ENCODE data around the gene PTPRN2. TPM values are rescaled to one million over a fixed set of nuclear protein-coding genes. Genes with fewer than 3 reads are reported as not detected.

PTPRN2 gene
- total and polyA plus RNA-seq, 2 of the 8 experiments (the other 6 are each of a cell fraction or from before 2014, with no cell fraction given) = 2.6 to 4.5 TPM

DNA sequence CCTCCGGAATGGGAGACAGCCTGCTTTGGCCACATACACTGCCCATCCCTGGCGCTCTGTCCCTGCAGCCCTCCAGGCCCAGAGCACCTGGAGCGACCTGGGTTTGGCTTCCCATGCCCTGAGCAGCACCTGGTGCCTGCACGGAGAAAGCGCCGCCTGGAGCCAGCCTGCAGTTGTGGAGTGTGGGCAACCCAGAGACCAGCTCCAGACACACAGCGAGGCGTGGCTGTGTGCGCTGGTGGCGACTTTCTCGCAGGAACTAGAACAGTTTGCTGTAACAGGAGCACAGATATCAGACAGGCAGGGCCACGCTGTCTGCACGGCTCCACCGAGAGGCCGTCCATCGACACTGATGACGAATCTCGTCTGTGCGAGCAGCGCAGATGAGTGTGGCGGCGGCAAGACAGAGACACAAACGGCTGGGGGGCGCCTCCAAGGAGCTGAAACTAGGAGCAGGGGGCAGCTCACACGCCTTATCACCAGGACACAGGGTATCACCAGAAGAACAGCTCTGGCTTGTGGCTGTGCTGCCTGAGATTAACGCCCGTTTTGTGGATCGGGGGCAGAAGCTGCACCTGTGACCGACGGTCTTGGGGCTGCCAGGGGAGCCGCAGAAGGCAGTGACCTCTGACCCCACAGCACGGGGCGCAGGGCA lies 975.5 kb downstream of the PTPRN2 start:
- no peaks in the 10 kb centered on the region for H3K79me2 ChIP-seq (ENCODE audit: control insufficient read depth in 1 of 2, insufficient read depth in 2 of 2, low read length in 2 of 2)
- no peak for DNase-seq (ENCODE audit: low read depth in 1 of 2, low spot score in 2 of 2)
- no peak overlapping the region for H3K14ac ChIP-seq (ENCODE audit: insufficient read length)
- no peaks in the 10 kb centered on the region for H3K36me3 ChIP-seq (ENCODE audit: control insufficient read depth in 2 of 4, insufficient read depth in 4 of 4, low read length in 3 of 4)
- H3K27ac ChIP-seq (ENCODE audit: low read depth, low read length) = no peak overlapping the region
- H3K9me3 ChIP-seq (ENCODE audit: insufficient read depth in 2 of 2, low read depth in 1 of 2, low read length in 1 of 2) = no peaks in the 10 kb centered on the region
- no peaks in the 10 kb centered on the region for H4K20me1 ChIP-seq (replicated peaks in 1 of 2; ENCODE audit: control insufficient read depth in 1 of 2, insufficient read depth in 2 of 2, low read length in 2 of 2)
- no peak overlapping the region for H4K91ac ChIP-seq (replicated peaks; ENCODE audit: insufficient read length, low read length)
- no peak overlapping the region for H2BK20ac ChIP-seq (ENCODE audit: low read length)
- no peak overlapping the region for H3K9ac ChIP-seq (replicated peaks in 1 of 4; ENCODE audit: extremely low read depth in 1 of 4, low read depth in 3 of 4, low read length in 3 of 4)
- H3K23ac ChIP-seq (ENCODE audit: insufficient read length) = no peak overlapping the region
- H2AK5ac ChIP-seq (ENCODE audit: low read depth, low read length) = no peak overlapping the region
- H4K8ac ChIP-seq (ENCODE audit: extremely low read depth, insufficient read depth, low read length) = no peak overlapping the region
- no peak overlapping the region for H2BK120ac ChIP-seq (replicated peaks; ENCODE audit: low read depth, low read length)
- no peak overlapping the region for H3K4me3 ChIP-seq (ENCODE audit: extremely low read depth in 1 of 4, insufficient read depth in 2 of 4, low read depth in 3 of 4, low read length in 4 of 4)
- no peaks in the 10 kb centered on the region for H3K79me1 ChIP-seq (ENCODE audit: low read depth, low read length)
- no peak overlapping the region for H3K4me2 ChIP-seq (ENCODE audit: insufficient read depth in 1 of 2, low read depth in 2 of 2, low read length in 2 of 2)
- no peak overlapping the region for H3K4ac ChIP-seq (replicated peaks; ENCODE audit: insufficient read length, low read depth, low read length)
- no peaks in the 10 kb centered on the region; a peak in 3 of 7 replicates for H3K27me3 ChIP-seq (replicated peaks in 1 of 4; ENCODE audit: control insufficient read depth in 3 of 4, extremely low read depth in 1 of 4, insufficient read depth in 3 of 4, low read length in 3 of 4)
- ChIA-PET POLR2A (ENCODE audit: partially characterized antibody) (no interaction called here), CTCF (ENCODE audit: partially characterized antibody) (interaction anchor here (0.6 to 1.4 kb wide), 3 partner anchors 10 to 21 kb away, joined by 3 read pairs; no protein-coding TSS in a partner anchor)
- H4K5ac ChIP-seq (ENCODE audit: insufficient read length, low read depth, low read length) = no peak overlapping the region
- no peaks in the 10 kb centered on the region for H3K4me1 ChIP-seq (replicated peaks in 1 of 4; ENCODE audit: control insufficient read depth in 3 of 4, insufficient read depth in 4 of 4, low read length in 3 of 4)
- WGBS, 2 experiments (ENCODE audit: extremely low coverage in 1 of 2, insufficient coverage in 1 of 2, insufficient read length in 1 of 2, insufficient replicate concordance in 2 of 2, low coverage in 1 of 2, low lambda C conversion rate in 2 of 2, missing lambda C conversion rate in 1 of 2) = 95% methylated on average over 32 of the region's 33 CpGs; no CpG with 5 or more reads in 1 of the 2 experiments
- no peak for FAIRE-seq
- no peak overlapping the region for H3K18ac ChIP-seq (ENCODE audit: extremely low read depth, low read length)
- TF ChIP-seq RFX5 (IDR thresholded peaks at IDR 0.05; ENCODE audit: borderline replicate concordance, low read depth, low read length) (no peak), RNF2 (IDR thresholded peaks at IDR 0.05; ENCODE audit: borderline replicate concordance, low read depth, low read length, missing control alignments, poor library complexity, severe bottlenecking) (no peak), GABPA (IDR thresholded peaks at IDR 0.05; ENCODE audit: borderline replicate concordance, insufficient read depth, low read length) (no peak), CBX5 (IDR thresholded peaks at IDR 0.05; ENCODE audit: low read depth, low read length) (no peak), NANOG (IDR thresholded peaks at IDR 0.05; ENCODE audit: insufficient read depth, low read depth, low read length, poor library complexity, severe bottlenecking) (no peak), TCF12 (IDR thresholded peaks at IDR 0.05; ENCODE audit: low read depth, low read length) (no peak), BRCA1 (IDR thresholded peaks at IDR 0.05; ENCODE audit: low read depth, low read length) (no peak)
- TF ChIP-seq, protein P1, sequence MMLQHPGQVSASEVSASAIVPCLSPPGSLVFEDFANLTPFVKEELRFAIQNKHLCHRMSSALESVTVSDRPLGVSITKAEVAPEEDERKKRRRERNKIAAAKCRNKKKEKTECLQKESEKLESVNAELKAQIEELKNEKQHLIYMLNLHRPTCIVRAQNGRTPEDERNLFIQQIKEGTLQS (IDR thresholded peaks at IDR 0.05; ENCODE audit: insufficient read depth, low read depth, low read length) = no peak
- TF ChIP-seq, protein P2, sequence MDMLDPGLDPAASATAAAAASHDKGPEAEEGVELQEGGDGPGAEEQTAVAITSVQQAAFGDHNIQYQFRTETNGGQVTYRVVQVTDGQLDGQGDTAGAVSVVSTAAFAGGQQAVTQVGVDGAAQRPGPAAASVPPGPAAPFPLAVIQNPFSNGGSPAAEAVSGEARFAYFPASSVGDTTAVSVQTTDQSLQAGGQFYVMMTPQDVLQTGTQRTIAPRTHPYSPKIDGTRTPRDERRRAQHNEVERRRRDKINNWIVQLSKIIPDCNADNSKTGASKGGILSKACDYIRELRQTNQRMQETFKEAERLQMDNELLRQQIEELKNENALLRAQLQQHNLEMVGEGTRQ (IDR thresholded peaks at IDR 0.05; ENCODE audit: low read length) = no peak
- no peak overlapping the region for H2AFZ ChIP-seq (ENCODE audit: low read length)
- H3K56ac ChIP-seq (replicated peaks; ENCODE audit: insufficient read length, low read depth, low read length) = no peak overlapping the region
- H2BK12ac ChIP-seq (ENCODE audit: low read depth, low read length) = no peak overlapping the region
- no peak overlapping the region for H2BK15ac ChIP-seq (ENCODE audit: low read length)
- peak overlapping the region; percentile 13; the same call in 1 of the 2 replicates for H2BK5ac ChIP-seq (ENCODE audit: low read depth, low read length)
- no peaks in the 10 kb centered on the region for H3K23me2 ChIP-seq (ENCODE audit: low read depth, low read length)

All from H1 (cell line).